Fibroblast of lung (primary cell): ENCODE results near the gene ATP9B. TPM values are rescaled to one million over a fixed set of nuclear protein-coding genes. Genes with fewer than 3 reads are reported as not detected.

Experiments used
- DNase-seq, 2 donors: peaks; one replicate each; pipeline versions ENCODE4 v3.0.0 to v3.0.0-alpha.2; 2010; ENCODE audit warnings: low read depth in 2 of 2
- H2AFZ ChIP-seq: 2 replicates; pipeline ENCODE4 v1.5.1; 2012; ENCODE audit warnings: low read length, control low read depth, inconsistent platforms
- H3K27ac ChIP-seq: 2 replicates; pipeline ENCODE4 v1.5.1; 2011; ENCODE audit warnings: low read length, control low read depth; ENCODE audit not compliant: insufficient read depth
- H3K27me3 ChIP-seq: 2 replicates; pipeline ENCODE4 v1.5.1; 2011; ENCODE audit warnings: mild to moderate bottlenecking, low read length; ENCODE audit not compliant: control insufficient read depth, insufficient read depth
- H3K36me3 ChIP-seq: 2 replicates; pipeline ENCODE4 v1.5.1; 2011; ENCODE audit warnings: low read length; ENCODE audit not compliant: control insufficient read depth, insufficient read depth
- H3K4me1 ChIP-seq: 2 replicates; pipeline ENCODE4 v1.5.1; 2011; ENCODE audit warnings: low read length; ENCODE audit not compliant: control insufficient read depth, insufficient read depth; ENCODE audit errors: extremely low read depth
- H3K4me2 ChIP-seq: 2 replicates; pipeline ENCODE4 v1.5.1; 2011; ENCODE audit warnings: low read length, control low read depth; ENCODE audit not compliant: insufficient read depth; ENCODE audit errors: extremely low read depth
- H3K4me3 ChIP-seq, 4 experiments: fragments of 200-600 bp in 1 of 4; sonication (generic) in 1 of 4; replicated peaks in 1 of 4; 2 replicates each; pipeline ENCODE4 v1.5.1; 2011 to 2016; ENCODE audit warnings: low read length in 4 of 4, low read depth in 3 of 4, mild to moderate bottlenecking in 3 of 4, control low read depth in 2 of 4, inconsistent platforms in 1 of 4, mixed read lengths in 1 of 4; ENCODE audit not compliant: insufficient read depth in 1 of 4; ENCODE audit errors: control extremely low read depth in 1 of 4
- H3K79me2 ChIP-seq: 2 replicates; pipeline ENCODE4 v1.5.1; 2012; ENCODE audit warnings: mild to moderate bottlenecking, low read length, inconsistent platforms; ENCODE audit not compliant: control insufficient read depth, insufficient read depth
- H3K9ac ChIP-seq: 2 replicates; pipeline ENCODE4 v1.5.1; 2011; ENCODE audit warnings: mild to moderate bottlenecking, low read length, control low read depth; ENCODE audit not compliant: insufficient read depth
- H3K9me3 ChIP-seq: 2 replicates; pipeline ENCODE4 v1.5.1; 2012; ENCODE audit warnings: low read depth, low read length; ENCODE audit not compliant: control insufficient read depth, insufficient read depth
- H4K20me1 ChIP-seq: 2 replicates; pipeline ENCODE4 v1.5.1; 2011; ENCODE audit warnings: low read length; ENCODE audit not compliant: control insufficient read depth, insufficient read depth; ENCODE audit errors: extremely low read depth
- CTCF ChIP-seq, 2 donors: IDR thresholded peaks in 1 of 2; conservative IDR thresholded peaks in 1 of 2; 1 replicate in 1 of 2; 2 replicates in 1 of 2; pipeline ENCODE4 v1.5.1; 2011 to 2012; ENCODE audit warnings: low read length in 2 of 2, control low read depth in 1 of 2, inconsistent platforms in 1 of 2, low read depth in 1 of 2, mild to moderate bottlenecking in 1 of 2
- EZH2 ChIP-seq: IDR thresholded peaks from 2 replicates; pipeline ENCODE4 v1.5.1; 2012; ENCODE audit warnings: low read length, control low read depth, mild to moderate bottlenecking; ENCODE audit errors: missing control alignments
- polyA plus RNA-seq, 2 donors: library from polyadenylated mRNA; depleted of rRNA in 1 of 2; stranded (reverse) in 1 of 2; unstranded in 1 of 2; fragments of >200 nt; gene quantifications; 2 replicates each; pipeline ENCODE4 v1.2.1, GENCODE V29; 2011 to 2012; ENCODE audit warnings: missing spikeins in 1 of 2
- total RNA-seq: library from RNA; depleted of rRNA; stranded (reverse); fragments of >200 nt; gene quantifications from 2 replicates; pipeline ENCODE4 v1.2.1, GENCODE V29; 2014

The ATP9B gene
- total and polyA plus RNA-seq, 2 donors (not counting 1 experiment from before 2014, with no cell fraction given), result 11.2 to 27.7 TPM

- TF ChIP-seq CTCF (conservative IDR thresholded peaks at IDR 0.05 in 1 of 2, IDR thresholded peaks at IDR 0.05 in 1 of 2; ENCODE audit: low read depth in 1 of 2, low read length in 2 of 2), result no peak
- no peak for TF ChIP-seq EZH2
- Histone ChIP-seq H4K20me1 (no peaks in the 10 kb centered on the region), H2AFZ (no peak overlapping the region), H3K79me2 (no peaks in the 10 kb centered on the region), H3K4me1 (no peaks in the 10 kb centered on the region), H3K9me3 (no peaks in the 10 kb centered on the region), H3K36me3 (no peaks in the 10 kb centered on the region), H3K27ac (no peak overlapping the region), H3K4me2 (no peak overlapping the region), H3K9ac (no peak overlapping the region), H3K27me3 (no peaks in the 10 kb centered on the region), H3K4me3 (no peak overlapping the region)
- DNase-seq, result no peak
Measured at GRCh38 chr18:79222790-79223189, 153.6 kb downstream of the ATP9B start.

GRCh38 chr18:79223431-79223830 lies 154.2 kb downstream of the ATP9B start:
- H3K4me3 ChIP-seq, result no peak overlapping the region
- no peak overlapping the region for H3K9ac ChIP-seq
- H3K4me1 ChIP-seq, result no peaks in the 10 kb centered on the region
- no peak for DNase-seq
- TF ChIP-seq CTCF (conservative IDR thresholded peaks at IDR 0.05 in 1 of 2, IDR thresholded peaks at IDR 0.05 in 1 of 2; ENCODE audit: low read depth in 1 of 2, low read length in 2 of 2) (no peak), EZH2 (no peak)
- no peak overlapping the region for H3K27ac ChIP-seq
- H3K79me2 ChIP-seq, result no peaks in the 10 kb centered on the region
- no peaks in the 10 kb centered on the region for H4K20me1 ChIP-seq
- no peak overlapping the region for H3K4me2 ChIP-seq
- no peaks in the 10 kb centered on the region for H3K9me3 ChIP-seq
- H2AFZ ChIP-seq, result no peak overlapping the region
- no peaks in the 10 kb centered on the region for H3K36me3 ChIP-seq
- H3K27me3 ChIP-seq, result no peaks in the 10 kb centered on the region

GRCh38 chr18:79224381-79224780 lies 155.2 kb downstream of the ATP9B start:
- Histone ChIP-seq H3K9ac (no peak overlapping the region), H3K27ac (no peak overlapping the region), H3K79me2 (no peaks in the 10 kb centered on the region), H3K9me3 (no peaks in the 10 kb centered on the region), H2AFZ (no peak overlapping the region), H3K27me3 (no peaks in the 10 kb centered on the region), H4K20me1 (no peaks in the 10 kb centered on the region), H3K4me1 (no peaks in the 10 kb centered on the region), H3K4me2 (no peak overlapping the region), H3K36me3 (no peaks in the 10 kb centered on the region), H3K4me3 (no peak overlapping the region)
- TF ChIP-seq EZH2, result no peak
- no peak for TF ChIP-seq CTCF (conservative IDR thresholded peaks at IDR 0.05 in 1 of 2, IDR thresholded peaks at IDR 0.05 in 1 of 2; ENCODE audit: low read depth in 1 of 2, low read length in 2 of 2)
- no peak for DNase-seq
